ENCODE results near the gene ZNF689.
"Not testable (repeated sequence)": the region's sequence is repeated elsewhere in the genome, so short reads cannot be mapped to it uniquely, and the experiment has no call there.

ZNF689 gene

GRCh38 chr16:30609926-30610839 is at the start of gene ZNF689:
Gene ZNF689, minus strand, starts transcription at chr16:30610389. Its CDS starts 348 bp downstream, at chr16:30610041.
- peak; percentile 92 for DNase-seq (ENCODE audit: low spot score)

GRCh38 chr16:30658731-30659506 is 48.7 kb upstream of the ZNF689 start:
- DNase-seq (ENCODE audit: low spot score), result peak; percentile 87

DNA sequence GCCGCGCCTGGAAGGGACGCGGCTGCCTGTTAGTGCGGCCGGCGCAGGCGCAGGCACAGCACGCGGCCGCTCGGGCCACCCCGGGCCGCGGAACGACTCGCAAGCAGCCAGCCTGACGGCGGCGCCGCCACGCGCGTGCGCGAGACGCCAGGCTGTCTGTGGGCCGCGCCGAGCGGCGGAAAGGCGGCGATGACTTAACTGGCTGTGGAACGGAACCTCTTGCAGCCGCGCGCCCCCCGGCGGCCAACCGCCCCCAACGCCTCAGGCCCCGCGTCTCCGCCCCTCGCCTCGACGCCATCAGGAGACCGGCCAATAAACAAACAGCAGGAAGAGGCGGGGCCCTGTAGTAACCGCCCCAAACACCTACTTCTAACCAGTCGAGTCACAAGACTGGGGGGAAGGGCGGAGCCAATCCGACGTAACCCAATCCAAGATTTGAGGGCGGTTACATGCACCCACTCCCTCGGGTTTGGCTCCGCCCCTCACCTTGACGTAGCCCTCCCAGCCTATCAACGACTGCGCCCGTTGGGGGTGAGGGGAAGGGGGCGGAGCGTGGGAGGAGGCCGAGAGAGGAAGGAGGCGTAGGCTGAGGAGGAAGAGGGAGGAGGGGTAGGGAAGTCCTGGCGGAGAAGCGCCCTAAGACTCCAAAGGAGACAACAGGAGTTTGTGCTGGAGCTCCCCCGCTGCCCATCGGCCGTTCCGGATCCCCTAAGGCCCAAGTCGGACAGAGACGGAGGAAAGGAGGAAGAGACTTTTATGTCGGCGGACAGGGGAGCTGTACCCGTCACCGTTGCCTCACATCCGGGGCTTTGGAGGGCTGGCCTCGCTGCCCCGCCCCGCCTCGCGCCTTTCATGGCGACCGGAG is 47.9 kb upstream of the ZNF689 start, which contains the start of gene FBRS:
TSS of gene FBRS (plus strand) at position 566 of the 865 bp plus-strand sequence. CDS start 1,088 bp downstream, outside the sequence.
- DNase-seq (ENCODE audit: low spot score), result peak; percentile 92

- DNase-seq (ENCODE audit: low spot score), result no peak
These were observed 47.0 kb upstream of the ZNF689 start for GRCh38 chr16:30656974-30657865.

GRCh38 chr16:30656388-30656787 is 46.2 kb upstream of the ZNF689 start:
- no peak for DNase-seq (ENCODE audit: low spot score)

GRCh38 chr16:30655815-30656347 is 45.7 kb upstream of the ZNF689 start:
- DNase-seq (ENCODE audit: low spot score), result no peak

- no peak for DNase-seq (ENCODE audit: low spot score)
These were observed 44.7 kb upstream of the ZNF689 start for GRCh38 chr16:30654856-30655255.

DNA sequence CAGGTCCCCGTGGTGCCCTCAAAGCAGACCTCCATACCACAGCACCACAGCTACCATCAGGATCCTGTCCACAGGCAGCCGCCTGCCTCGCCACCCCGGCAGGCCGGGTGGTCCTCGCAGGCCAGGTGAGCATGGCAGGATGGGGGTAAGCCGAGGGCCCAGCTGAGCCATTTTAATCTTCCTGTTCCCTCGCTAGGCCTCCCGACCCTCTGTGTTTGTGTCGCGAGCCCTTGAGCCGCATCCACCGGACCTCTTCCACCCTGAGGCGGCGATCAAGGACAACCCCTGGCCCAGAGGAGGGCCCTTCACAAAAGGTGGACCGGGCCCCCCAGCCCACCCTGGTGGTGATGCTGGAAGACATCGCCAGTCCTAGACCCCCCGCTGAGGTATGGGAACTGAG is 42.5 kb upstream of the ZNF689 start:
- no peak for DNase-seq (ENCODE audit: low spot score)

DNA sequence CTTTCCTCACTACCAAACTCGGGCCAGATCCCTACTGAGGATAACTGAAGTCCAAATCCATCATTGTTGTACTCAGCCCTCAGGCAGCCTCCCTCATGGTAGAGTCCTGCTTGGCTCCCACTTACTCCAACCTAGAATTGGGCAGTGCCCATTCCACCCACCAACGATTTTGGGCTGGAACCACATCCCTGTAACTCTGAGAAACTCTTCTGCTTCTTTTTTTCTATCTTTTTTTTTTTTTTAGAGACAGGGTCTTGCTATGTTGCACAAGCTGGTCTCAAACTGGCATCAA is 41.8 kb upstream of the ZNF689 start:
- DNase-seq (ENCODE audit: low spot score), result no peak

- peak; percentile 89 for DNase-seq (ENCODE audit: low spot score)
These were observed 41.2 kb upstream of the ZNF689 start for GRCh38 chr16:30651124-30652004.

DNA sequence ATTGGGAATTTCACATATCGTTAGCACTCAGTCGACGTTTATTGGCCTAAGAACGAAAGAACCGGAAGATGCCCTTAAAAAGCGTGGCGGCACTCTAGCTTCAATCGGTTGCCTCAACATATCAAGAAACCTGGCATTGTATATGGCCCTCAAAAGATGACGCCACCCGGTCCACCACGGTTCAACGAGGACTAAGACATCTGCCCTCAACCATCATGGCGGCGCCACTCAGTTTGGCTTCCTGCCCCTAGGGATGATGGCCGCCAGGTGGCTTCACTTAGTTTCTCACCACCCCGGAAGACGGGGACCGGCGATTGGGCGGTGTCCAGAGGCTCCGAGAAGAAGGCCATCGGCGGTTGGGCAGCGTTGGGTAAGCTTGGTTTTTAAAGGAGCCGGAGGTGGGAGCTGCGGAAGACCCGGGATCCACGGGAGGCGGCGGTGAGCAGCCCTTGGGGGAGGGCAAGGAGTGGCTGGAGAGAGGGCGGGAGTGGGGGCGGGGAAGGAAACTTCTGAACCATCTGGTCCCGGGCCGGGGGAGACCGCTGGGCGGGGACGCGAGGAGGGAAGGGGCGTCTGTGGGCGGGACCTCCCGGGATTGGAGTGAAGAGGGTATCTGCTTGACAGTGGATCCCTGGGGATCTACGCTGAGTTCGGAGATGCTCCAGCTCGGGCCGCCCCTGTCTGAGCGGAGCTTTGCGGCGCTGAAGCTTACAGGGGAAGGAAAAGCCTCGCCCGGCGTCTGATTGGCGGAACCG is 40.4 kb upstream of the ZNF689 start, which contains the start of gene PRR14:
TSS of gene PRR14 (plus strand) at position 592 of the 755 bp plus-strand sequence. CDS start 686 bp downstream, outside the sequence.
- DNase-seq (ENCODE audit: low spot score), result peak; percentile 93

- no peak for DNase-seq (ENCODE audit: low spot score)
These were observed 39.7 kb upstream of the ZNF689 start for GRCh38 chr16:30649725-30650368.

GRCh38 chr16:30647274-30647571 is 37.0 kb upstream of the ZNF689 start:
- no peak for DNase-seq (ENCODE audit: low spot score)

DNA sequence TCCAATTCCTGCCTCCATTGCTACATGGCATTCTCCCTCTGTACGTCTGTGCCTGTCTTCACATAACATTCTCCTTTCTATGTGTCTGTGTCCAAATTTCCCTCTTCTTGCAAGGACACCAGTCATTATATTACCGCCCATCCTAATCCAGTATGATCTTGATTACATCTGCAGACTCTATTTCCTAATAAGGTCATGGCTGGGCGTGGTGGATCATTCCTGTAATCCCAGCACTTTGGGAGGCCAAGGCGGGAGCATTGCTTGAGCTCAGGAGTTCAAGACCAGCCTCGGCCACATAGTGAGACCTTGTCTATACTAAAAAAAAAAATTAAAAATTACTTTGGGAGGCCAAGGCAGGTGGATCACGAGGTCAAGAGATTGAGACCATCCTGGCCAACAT is 35.5 kb upstream of the ZNF689 start:
- no peak for DNase-seq (ENCODE audit: low spot score)

DNA sequence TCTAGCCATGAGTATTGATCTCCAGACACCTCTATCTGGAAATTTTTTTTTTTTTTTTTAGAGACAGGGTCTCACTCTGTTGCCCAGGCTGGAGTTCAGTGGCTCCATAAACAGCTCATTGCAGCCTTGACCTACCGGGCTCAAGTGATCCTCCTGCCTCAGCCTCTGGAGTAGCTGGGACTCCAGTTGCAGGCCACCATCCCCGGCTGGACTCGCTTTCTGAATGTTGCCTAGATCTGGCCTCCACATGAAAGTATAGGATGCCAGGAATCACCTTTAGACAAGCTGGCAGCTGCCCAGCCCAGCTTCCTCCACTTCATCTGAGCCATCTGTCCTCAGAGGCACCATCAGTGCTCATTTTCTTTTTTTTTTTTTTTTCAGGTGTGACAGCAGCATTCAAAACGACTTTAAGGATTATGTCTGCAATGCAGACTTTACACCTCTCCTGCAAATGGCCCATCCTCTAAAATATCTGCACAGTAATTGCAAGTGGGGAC is 34.2 kb upstream of the ZNF689 start:
- DNase-seq (ENCODE audit: low spot score), result no peak

DNA sequence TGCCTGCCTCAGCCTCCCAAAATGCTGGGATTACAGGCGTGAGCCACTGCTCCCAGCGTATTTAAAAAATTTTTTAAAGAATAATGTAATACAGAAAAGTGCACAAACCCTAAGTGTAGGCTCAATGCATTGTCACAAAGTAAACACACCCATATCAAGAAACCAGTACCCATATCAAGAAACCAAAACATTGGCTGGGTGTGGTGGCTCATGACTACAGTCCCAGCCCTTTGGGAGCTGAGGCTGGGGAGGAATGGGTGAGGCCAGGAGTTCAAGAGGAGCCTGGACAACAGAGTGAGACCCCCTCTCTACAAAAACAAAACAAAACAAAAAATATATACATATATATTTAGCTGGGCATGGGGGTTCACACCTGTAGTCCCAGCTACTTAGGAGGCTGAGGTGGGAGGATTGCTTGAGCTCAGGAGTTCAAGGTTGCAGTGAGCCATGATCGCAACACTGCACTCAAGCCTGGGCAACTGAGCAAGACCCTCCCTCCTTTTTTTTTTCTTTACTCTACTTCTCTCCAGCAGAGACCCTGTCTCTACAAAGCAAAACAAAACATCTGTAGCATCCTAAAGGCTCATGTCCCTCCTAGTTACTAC is 31.3 kb upstream of the ZNF689 start:
- no peak for DNase-seq (ENCODE audit: low spot score)

DNA sequence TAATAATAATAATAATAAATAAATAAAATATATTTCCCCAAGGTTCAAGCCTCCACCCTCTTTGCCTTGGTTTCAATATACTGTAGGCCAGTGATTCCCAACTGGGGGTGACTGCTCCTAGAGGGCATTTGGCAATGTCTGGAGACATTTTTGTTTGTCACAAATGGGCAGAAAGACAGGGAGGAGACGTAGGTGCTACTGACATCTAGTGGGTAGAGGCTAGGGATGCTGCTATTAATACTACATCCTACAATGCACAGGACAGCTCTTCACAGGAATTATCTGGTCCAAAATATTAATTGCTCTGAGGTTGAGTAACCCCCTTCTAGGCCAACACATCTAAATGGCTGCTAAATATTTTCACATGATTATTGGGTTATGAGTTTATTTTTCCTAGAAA is 27.8 kb upstream of the ZNF689 start:
- DNase-seq (ENCODE audit: low spot score), result no peak

DNA sequence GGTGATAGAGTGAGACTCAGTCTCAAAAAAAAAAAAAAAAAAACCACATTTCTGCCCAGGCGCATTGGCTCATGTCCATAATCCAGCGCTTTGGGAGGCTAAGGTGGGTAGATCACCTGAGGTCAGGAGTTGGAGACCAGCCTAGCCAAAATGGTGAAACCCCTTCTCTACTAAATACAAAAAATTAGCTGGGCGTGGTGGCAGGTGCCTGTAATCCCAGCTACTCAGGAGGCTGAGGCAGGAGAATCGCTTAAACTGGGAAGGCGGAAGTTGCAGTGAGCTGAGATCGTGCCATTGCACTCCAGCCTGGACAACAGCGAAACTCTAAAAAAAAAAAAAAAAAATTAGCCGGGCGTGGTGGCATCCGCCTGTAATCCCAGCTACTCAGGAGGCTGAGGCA is 26.9 kb upstream of the ZNF689 start:
- DNase-seq (ENCODE audit: low spot score), result not testable (repeated sequence)
